Suprapubic skin (tissue), 4 donors: ENCODE measurements around the gene LRRC53. TPM values are rescaled to one million over a fixed set of nuclear protein-coding genes. Genes with fewer than 3 reads are reported as not detected.

Experiments used
- DNase-seq, 2 donors: peaks; one replicate each; pipeline ENCODE4 v3.0.0-alpha.2; 2019; ENCODE audit warnings: low spot score in 2 of 2
- H3K27ac ChIP-seq: fragments of 200-600 bp; sonication (generic); one replicate; pipeline ENCODE4 v1.5.1; 2019
- H3K27me3 ChIP-seq: fragments of 200-600 bp; sonication (generic); one replicate; pipeline ENCODE4 v1.5.1; 2019
- H3K36me3 ChIP-seq: fragments of 200-600 bp; sonication (generic); one replicate; pipeline ENCODE4 v1.5.1; 2019
- H3K4me1 ChIP-seq: fragments of 200-600 bp; sonication (generic); one replicate; pipeline ENCODE4 v1.5.1; 2019
- H3K4me3 ChIP-seq: fragments of 200-600 bp; sonication (generic); one replicate; pipeline ENCODE4 v1.5.1; 2019; ENCODE audit warnings: mild to moderate bottlenecking
- H3K9me3 ChIP-seq: fragments of 200-600 bp; sonication (generic); one replicate; pipeline ENCODE4 v1.5.1; 2019
- CTCF ChIP-seq, 2 donors: fragments of 200-600 bp in 1 of 2; fragments of 450-650 bp in 1 of 2; sonication (generic) in 1 of 2; IDR thresholded peaks; one replicate each; pipeline ENCODE4 v1.5.1; 2016 to 2019; ENCODE audit warnings: antibody characterized with exemption in 2 of 2, mild to moderate bottlenecking in 1 of 2, moderate library complexity in 1 of 2
- EP300 ChIP-seq: sonication (generic); formaldehyde crosslinking; IDR thresholded peaks from one replicate; pipeline ENCODE4 v1.6.1; 2017; ENCODE audit warnings: antibody characterized with exemption
- POLR2A ChIP-seq, 2 donors: fragments of 450-650 bp; IDR thresholded peaks; one replicate each; pipeline ENCODE4 v1.6.1; 2017; ENCODE audit warnings: antibody characterized with exemption in 2 of 2, mild to moderate bottlenecking in 2 of 2, moderate library complexity in 2 of 2
- POLR2AphosphoS5 ChIP-seq, 3 donors: sonication (generic); formaldehyde crosslinking; IDR thresholded peaks; one replicate each; pipeline ENCODE4 v1.6.1; 2017; ENCODE audit warnings: antibody characterized with exemption in 3 of 3
- WGBS: methylation state at CpG from one replicate; pipeline ENCODE4 v1.1.5; 2018; 5-methylcytosine and 5-hydroxymethylcytosine counted together
- total RNA-seq, 4 donors: library from RNA; depleted of rRNA; stranded (reverse); fragments of >200 nt; gene quantifications; one replicate each; pipeline ENCODE4 v1.1.0, GENCODE V29; 2016

Gene LRRC53
- total RNA-seq, 4 donors from 2014 or later: not detected

GRCh38 chr1:74427681-74428080 is 84.7 kb downstream of the LRRC53 start:
- no peak overlapping the region for H3K27ac ChIP-seq
- WGBS: 71% methylated on average over 1 of the region's 1 CpG
- H3K36me3 ChIP-seq: no peaks in the 10 kb centered on the region
- DNase-seq: no peak
- TF ChIP-seq CTCF (IDR thresholded peaks at IDR 0.05): no peak
- no peak for TF ChIP-seq EP300
- no peak overlapping the region for H3K4me3 ChIP-seq
- H3K27me3 ChIP-seq: no peaks in the 10 kb centered on the region
- H3K4me1 ChIP-seq: no peaks in the 10 kb centered on the region
- no peaks in the 10 kb centered on the region for H3K9me3 ChIP-seq

- Histone ChIP-seq H3K27me3 (no peaks in the 10 kb centered on the region), H3K4me3 (no peak overlapping the region), H3K9me3 (no peaks in the 10 kb centered on the region), H3K27ac (no peak overlapping the region), H3K4me1 (no peaks in the 10 kb centered on the region), H3K36me3 (no peaks in the 10 kb centered on the region)
- 55% methylated on average over 7 of the region's 7 CpGs for WGBS
- no peak for TF ChIP-seq POLR2A (IDR thresholded peaks at IDR 0.05)
- TF ChIP-seq CTCF (IDR thresholded peaks at IDR 0.05): no peak
- TF ChIP-seq EP300: no peak
- no peak for TF ChIP-seq POLR2AphosphoS5 (IDR thresholded peaks at IDR 0.05)
- DNase-seq: no peak
These were observed 86.0 kb downstream of the LRRC53 start for GRCh38 chr1:74426208-74426937.

GRCh38 chr1:74425676-74426075 is 86.7 kb downstream of the LRRC53 start:
- Histone ChIP-seq H3K27me3 (no peaks in the 10 kb centered on the region), H3K9me3 (no peaks in the 10 kb centered on the region), H3K36me3 (no peaks in the 10 kb centered on the region), H3K4me3 (no peak overlapping the region), H3K4me1 (no peaks in the 10 kb centered on the region), H3K27ac (no peak overlapping the region)
- 81% methylated on average over 6 of the region's 6 CpGs for WGBS
- no peak for TF ChIP-seq POLR2AphosphoS5 (IDR thresholded peaks at IDR 0.05)
- no peak for TF ChIP-seq EP300
- no peak for TF ChIP-seq POLR2A (IDR thresholded peaks at IDR 0.05)
- TF ChIP-seq CTCF (IDR thresholded peaks at IDR 0.05): no peak
- DNase-seq: no peak

- H3K9me3 ChIP-seq: no peaks in the 10 kb centered on the region
- no peaks in the 10 kb centered on the region for H3K4me1 ChIP-seq
- no peaks in the 10 kb centered on the region for H3K27me3 ChIP-seq
- no peaks in the 10 kb centered on the region for H3K36me3 ChIP-seq
- 76% methylated on average over 2 of the region's 2 CpGs for WGBS
- no peak for TF ChIP-seq POLR2AphosphoS5 (IDR thresholded peaks at IDR 0.05)
- TF ChIP-seq POLR2A (IDR thresholded peaks at IDR 0.05): no peak
- TF ChIP-seq EP300: no peak
- no peak for TF ChIP-seq CTCF (IDR thresholded peaks at IDR 0.05)
- no peak overlapping the region for H3K27ac ChIP-seq
- no peak overlapping the region for H3K4me3 ChIP-seq
- no peak for DNase-seq
These were observed 88.9 kb downstream of the LRRC53 start for GRCh38 chr1:74423471-74423870.

GRCh38 chr1:74422421-74423292 is 89.8 kb downstream of the LRRC53 start:
- 74% methylated on average over 4 of the region's 4 CpGs for WGBS
- TF ChIP-seq POLR2AphosphoS5 (IDR thresholded peaks at IDR 0.05): no peak
- no peak for TF ChIP-seq EP300
- TF ChIP-seq POLR2A (IDR thresholded peaks at IDR 0.05): no peak
- TF ChIP-seq CTCF (IDR thresholded peaks at IDR 0.05): no peak
- H3K36me3 ChIP-seq: no peaks in the 10 kb centered on the region
- no peak overlapping the region for H3K4me3 ChIP-seq
- no peaks in the 10 kb centered on the region for H3K27me3 ChIP-seq
- DNase-seq: no peak
- H3K27ac ChIP-seq: no peak overlapping the region
- no peaks in the 10 kb centered on the region for H3K9me3 ChIP-seq
- H3K4me1 ChIP-seq: no peaks in the 10 kb centered on the region
